B cell (primary cell): ENCODE measurements around the gene ASAP3. TPM values are rescaled to one million over a fixed set of nuclear protein-coding genes. Genes with fewer than 3 reads are reported as not detected.

Experiments used
- ATAC-seq: fragments of 200-7000 bp; cut with Tn5 transposase; one replicate; pipeline ENCODE4 v1.10.0; 2021; ENCODE audit warnings: low read depth, mild to moderate bottlenecking, moderate number of reproducible peaks, moderate library complexity
- CTCF ChIA-PET: fragments of 350-600 bp; sonication (Branson Sonifier 250); formaldehyde crosslinking; loops from one replicate; lab custom pipeline; 2021; ENCODE audit warnings: antibody characterized with exemption, inconsistent platforms; lab: Charles Lee
- POLR2A ChIA-PET: fragments of 350-600 bp; sonication (Branson Sonifier 250); formaldehyde crosslinking; loops from one replicate; lab custom pipeline; 2021; ENCODE audit warnings: antibody characterized with exemption; lab: Charles Lee
- DNase-seq: peaks from one replicate; pipeline ENCODE4 v3.0.0; 2013
- H2AFZ ChIP-seq: 2 replicates; pipeline ENCODE4 v1.6.1; 2012; ENCODE audit warnings: mild to moderate bottlenecking, low read depth, low read length; ENCODE audit not compliant: insufficient read depth, poor library complexity, severe bottlenecking
- H3K27ac ChIP-seq, 2 donors: 1 replicate in 1 of 2; 2 replicates in 1 of 2; pipeline ENCODE4 v1.5.1; 2012 to 2013; ENCODE audit warnings: low read length in 2 of 2, mild to moderate bottlenecking in 2 of 2, moderate library complexity in 1 of 2
- H3K27me3 ChIP-seq, 4 experiments: fragments of 200-600 bp in 1 of 4; sonication (generic) in 1 of 4; replicated peaks in 1 of 4; 1 replicate in 2 of 4; 2 replicates in 2 of 4; pipeline versions ENCODE4 v1.6.1 to v1.7.0; 2013 to 2016; ENCODE audit warnings: low read length in 3 of 4, mild to moderate bottlenecking in 2 of 4, mixed read lengths in 1 of 4, moderate library complexity in 1 of 4; ENCODE audit not compliant: insufficient read depth in 4 of 4, control insufficient read depth in 3 of 4; ENCODE audit errors: control extremely low read depth in 1 of 4
- H3K36me3 ChIP-seq, 2 experiments: replicated peaks in 1 of 2; 1 replicate in 1 of 2; 2 replicates in 1 of 2; pipeline versions ENCODE4 v1.6.1 to v1.7.1; 2013; ENCODE audit warnings: low read length in 1 of 2; ENCODE audit not compliant: insufficient read depth in 2 of 2, control insufficient read depth in 1 of 2; ENCODE audit errors: control extremely low read depth in 1 of 2, extremely low read depth in 1 of 2
- H3K4me1 ChIP-seq, 2 donors: fragments of 200-600 bp in 1 of 2; sonication (generic) in 1 of 2; 1 replicate in 1 of 2; 2 replicates in 1 of 2; pipeline versions ENCODE4 v1.5.1 to v1.6.1; 2013 to 2017; ENCODE audit warnings: low read length in 2 of 2; ENCODE audit not compliant: control insufficient read depth in 2 of 2, insufficient read depth in 2 of 2
- H3K4me2 ChIP-seq: replicated peaks from 2 replicates; pipeline ENCODE3; 2012; ENCODE audit warnings: mild to moderate bottlenecking, low read depth, low read length; ENCODE audit not compliant: poor library complexity, severe bottlenecking
- H3K4me3 ChIP-seq, 5 experiments: fragments of 200-600 bp in 1 of 5; sonication (generic) in 1 of 5; 1 replicate in 3 of 5; 2 replicates in 2 of 5; pipeline versions ENCODE4 v1.5.1 to v1.7.0; 2011 to 2016; ENCODE audit warnings: low read length in 4 of 5, mild to moderate bottlenecking in 4 of 5, low read depth in 2 of 5, control low read depth in 1 of 5, moderate library complexity in 1 of 5; ENCODE audit not compliant: insufficient read depth in 1 of 5; ENCODE audit errors: control extremely low read depth in 1 of 5, extremely low read depth in 1 of 5
- H3K79me2 ChIP-seq: fragments of 200-600 bp; sonication (generic); one replicate; pipeline ENCODE4 v1.6.0; 2016; ENCODE audit warnings: low read length; ENCODE audit not compliant: control insufficient read depth, insufficient read depth
- H3K9ac ChIP-seq: fragments of 200-600 bp; sonication (generic); 2 replicates; pipeline ENCODE4 v1.6.1; 2017; ENCODE audit warnings: mild to moderate bottlenecking, low read length, moderate library complexity
- H3K9me3 ChIP-seq, 3 donors: one replicate each; pipeline versions ENCODE4 v1.6.1 to v1.7.1; 2013; ENCODE audit warnings: low read length in 2 of 3; ENCODE audit not compliant: control insufficient read depth in 2 of 3, insufficient read depth in 1 of 3; ENCODE audit errors: control extremely low read depth in 1 of 3
- H4K20me1 ChIP-seq: 2 replicates; pipeline ENCODE4 v1.6.0; 2012; ENCODE audit warnings: mild to moderate bottlenecking, low read length; ENCODE audit not compliant: insufficient read depth, control insufficient read depth, poor library complexity, severe bottlenecking
- H3K27ac Mint-ChIP-seq: one replicate; pipeline ENCODE4 v1.8.0; 2021; ENCODE audit warnings: mixed read lengths
- H3K27me3 Mint-ChIP-seq: one replicate; pipeline ENCODE4 v1.8.0; 2021; ENCODE audit warnings: mixed read lengths
- H3K4me1 Mint-ChIP-seq: one replicate; pipeline ENCODE4 v1.8.0; 2021; ENCODE audit warnings: mixed read lengths
- H3K4me3 Mint-ChIP-seq: one replicate; pipeline ENCODE4 v1.8.0; 2021; ENCODE audit warnings: mixed read lengths
- H3K9me3 Mint-ChIP-seq: one replicate; pipeline ENCODE4 v1.8.0; 2022; ENCODE audit warnings: mixed read lengths; ENCODE audit not compliant: insufficient read depth
- EZH2 ChIP-seq: IDR thresholded peaks from 2 replicates; pipeline ENCODE4 v1.6.1; 2012; ENCODE audit warnings: borderline replicate concordance, low read depth, mild to moderate bottlenecking, moderate library complexity, low read length; ENCODE audit not compliant: insufficient read depth, poor library complexity, severe bottlenecking
- WGBS: methylation state at CpG from one replicate; pipeline ENCODE4 v1.1.5; 2013; ENCODE audit warnings: missing lambda C conversion rate; ENCODE audit not compliant: insufficient coverage; 5-methylcytosine and 5-hydroxymethylcytosine counted together
- intact Hi-C: fragments of 100-400 bp; cut with micrococcal nuclease; formaldehyde crosslinking; loops from one replicate; pipeline ENCODE4 v1.10.0; 2022
- polyA plus RNA-seq: library from polyadenylated mRNA; depleted of rRNA; stranded (reverse); fragments of >200 nt; gene quantifications from 2 replicates; pipeline ENCODE4 v1.2.3, GENCODE V29; 2012
- total RNA-seq, 2 donors: library from RNA; stranded (reverse); fragments of 120-200 nt in 1 of 2; gene quantifications; 1 replicate in 1 of 2; 2 replicates in 1 of 2; pipeline versions ENCODE4 v1.2.3 to v1.2.4, GENCODE V29; 2013 to 2022
- TF ChIP-seq, protein P1 (sequence below): fragments of 200-600 bp; IDR thresholded peaks from one replicate; pipeline ENCODE4 v1.8.0; 2022; ENCODE audit warnings: antibody characterized with exemption, mild to moderate bottlenecking

Gene ASAP3
- total and polyA plus RNA-seq, 2 donors (not counting 1 experiment from before 2014, with no cell fraction given): 2.9 to 11.0 TPM

- ATAC-seq (no peak), DNase-seq (no peak)
- WGBS: 88% methylated on average over 3 of the region's 4 CpGs
- CTCF ChIA-PET: no interaction called here
- H4K20me1 ChIP-seq: no peaks in the 10 kb centered on the region
- Mint-ChIP-seq H3K27ac (no peak overlapping the region), H3K4me3 (no peak overlapping the region), H3K27me3 (peaks cover 7% of the 10 kb centered on the region), H3K9me3 (no peaks in the 10 kb centered on the region), H3K4me1 (no peaks in the 10 kb centered on the region)
- no peak overlapping the region for H3K4me2 ChIP-seq
- no peak overlapping the region for H2AFZ ChIP-seq
- no peaks in the 10 kb centered on the region for H3K9me3 ChIP-seq
- H3K36me3 ChIP-seq: no peaks in the 10 kb centered on the region
- POLR2A ChIA-PET: no interaction called here
- intact Hi-C loops: no loop called here
- H3K79me2 ChIP-seq: no peaks in the 10 kb centered on the region
- H3K27ac ChIP-seq: no peak overlapping the region
- no peak overlapping the region for H3K4me3 ChIP-seq
- H3K4me1 ChIP-seq: no peaks in the 10 kb centered on the region
- H3K27me3 ChIP-seq: no peaks in the 10 kb centered on the region
- H3K9ac ChIP-seq: no peak overlapping the region
- no peak for TF ChIP-seq EZH2
- TF ChIP-seq, protein P1, sequence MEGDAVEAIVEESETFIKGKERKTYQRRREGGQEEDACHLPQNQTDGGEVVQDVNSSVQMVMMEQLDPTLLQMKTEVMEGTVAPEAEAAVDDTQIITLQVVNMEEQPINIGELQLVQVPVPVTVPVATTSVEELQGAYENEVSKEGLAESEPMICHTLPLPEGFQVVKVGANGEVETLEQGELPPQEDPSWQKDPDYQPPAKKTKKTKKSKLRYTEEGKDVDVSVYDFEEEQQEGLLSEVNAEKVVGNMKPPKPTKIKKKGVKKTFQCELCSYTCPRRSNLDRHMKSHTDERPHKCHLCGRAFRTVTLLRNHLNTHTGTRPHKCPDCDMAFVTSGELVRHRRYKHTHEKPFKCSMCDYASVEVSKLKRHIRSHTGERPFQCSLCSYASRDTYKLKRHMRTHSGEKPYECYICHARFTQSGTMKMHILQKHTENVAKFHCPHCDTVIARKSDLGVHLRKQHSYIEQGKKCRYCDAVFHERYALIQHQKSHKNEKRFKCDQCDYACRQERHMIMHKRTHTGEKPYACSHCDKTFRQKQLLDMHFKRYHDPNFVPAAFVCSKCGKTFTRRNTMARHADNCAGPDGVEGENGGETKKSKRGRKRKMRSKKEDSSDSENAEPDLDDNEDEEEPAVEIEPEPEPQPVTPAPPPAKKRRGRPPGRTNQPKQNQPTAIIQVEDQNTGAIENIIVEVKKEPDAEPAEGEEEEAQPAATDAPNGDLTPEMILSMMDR: no peak
Observed at GRCh38 chr1:23450894-23451293, 33.1 kb downstream of the ASAP3 start.

GRCh38 chr1:23449958-23450357, 34.0 kb downstream of the ASAP3 start:
- Histone ChIP-seq H3K9ac (no peak overlapping the region), H4K20me1 (no peaks in the 10 kb centered on the region), H3K36me3 (no peaks in the 10 kb centered on the region), H3K4me3 (no peak overlapping the region), H2AFZ (no peak overlapping the region), H3K27me3 (no peaks in the 10 kb centered on the region), H3K79me2 (no peaks in the 10 kb centered on the region), H3K9me3 (no peaks in the 10 kb centered on the region), H3K4me2 (no peak overlapping the region), H3K4me1 (no peaks in the 10 kb centered on the region), H3K27ac (no peak overlapping the region)
- TF ChIP-seq, protein P1: no peak
- TF ChIP-seq EZH2: no peak
- ChIA-PET POLR2A (no interaction called here), CTCF (no interaction called here)
- no peak overlapping the region for H3K27ac Mint-ChIP-seq
- intact Hi-C loops: no loop called here
- no peaks in the 10 kb centered on the region for H3K27me3 Mint-ChIP-seq
- no peak for ATAC-seq
- DNase-seq: no peak
- 77% methylated on average over 2 of the region's 4 CpGs for WGBS
- no peaks in the 10 kb centered on the region for H3K4me1 Mint-ChIP-seq
- H3K9me3 Mint-ChIP-seq: no peaks in the 10 kb centered on the region
- H3K4me3 Mint-ChIP-seq: no peak overlapping the region
